Measurements from ENCODE around the gene AREL1. TPM values are rescaled to one million over a fixed set of nuclear protein-coding genes. Genes with fewer than 3 reads are reported as not detected.

Gene AREL1
- total RNA-seq, 1 experiment from 2014 or later: 45.9 TPM

DNA sequence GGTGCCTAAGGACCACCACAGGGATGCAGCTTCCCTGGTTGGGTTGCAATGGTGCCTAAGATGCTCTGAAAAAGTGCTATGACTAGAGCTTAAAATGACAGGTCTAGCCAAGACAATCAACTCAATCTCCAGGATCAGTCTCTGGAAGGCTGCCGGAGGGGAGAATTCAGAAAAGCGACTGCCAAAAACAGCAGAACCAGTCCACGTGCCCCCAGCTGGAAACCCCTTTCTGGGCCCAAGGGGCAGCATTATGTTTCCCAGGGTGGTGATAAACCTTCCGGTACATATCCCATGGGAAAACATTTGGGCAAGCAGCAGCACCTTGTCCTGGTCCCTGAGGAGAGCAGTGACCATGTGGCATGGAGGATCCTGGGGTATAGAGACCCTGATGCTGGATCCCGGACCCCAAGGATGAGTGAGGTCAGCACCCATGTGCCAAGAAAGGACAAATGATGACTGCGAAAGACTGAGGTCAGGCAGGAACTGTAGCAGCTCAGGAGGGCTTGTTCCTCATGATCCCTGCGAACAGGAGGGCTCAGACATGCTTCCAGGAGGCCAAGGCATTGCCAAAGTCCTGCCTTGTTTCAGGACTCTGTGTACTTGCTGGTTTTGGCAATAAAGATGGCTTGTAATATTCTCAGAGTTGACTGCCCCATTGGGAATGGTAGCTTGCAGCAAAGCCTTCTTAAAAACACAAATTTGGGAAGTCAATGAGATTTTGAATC is 51.0 kb downstream of the AREL1 start:
- no peak for DNase-seq (ENCODE audit: low read depth)

DNA sequence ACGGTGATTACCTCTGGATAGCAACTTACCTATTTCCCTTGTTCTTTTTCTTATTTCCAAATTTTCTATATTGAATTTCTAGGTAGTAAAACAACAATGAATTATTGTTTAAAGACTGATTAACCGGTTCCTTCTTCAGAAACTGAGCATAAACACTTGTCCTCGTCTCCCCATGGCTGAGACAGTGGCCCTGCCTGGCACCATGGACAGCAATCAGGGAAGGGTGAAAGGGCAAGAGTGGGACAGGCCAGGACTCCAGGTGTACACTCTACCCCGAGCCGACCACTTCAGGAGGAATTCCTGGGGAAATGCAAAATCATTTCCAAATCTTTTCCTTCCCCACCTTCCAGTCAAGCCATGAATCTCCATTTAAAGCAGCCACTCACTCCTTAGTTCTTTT is 52.0 kb downstream of the AREL1 start:
- no peak for DNase-seq (ENCODE audit: low read depth)

DNA sequence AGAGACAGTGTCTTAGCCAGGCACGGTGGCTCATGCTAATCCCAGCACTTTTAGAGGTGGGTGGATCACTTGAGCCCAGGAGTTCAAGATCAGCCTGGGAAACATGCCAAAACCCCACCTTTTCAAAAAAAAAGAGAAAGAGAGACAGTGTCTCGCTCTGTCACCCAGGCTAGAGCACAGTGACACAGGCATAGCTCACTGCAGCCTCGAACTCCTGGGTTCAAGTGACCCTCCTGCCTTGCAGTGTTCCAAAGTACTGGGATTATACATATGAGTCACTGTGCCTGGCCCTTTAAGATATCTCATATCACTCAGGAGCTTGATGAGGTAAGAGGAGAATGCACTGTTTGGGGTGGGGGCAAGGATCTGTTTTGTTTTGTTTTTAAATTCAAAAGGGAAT is 52.7 kb downstream of the AREL1 start:
- no peak for DNase-seq (ENCODE audit: low read depth)

DNA sequence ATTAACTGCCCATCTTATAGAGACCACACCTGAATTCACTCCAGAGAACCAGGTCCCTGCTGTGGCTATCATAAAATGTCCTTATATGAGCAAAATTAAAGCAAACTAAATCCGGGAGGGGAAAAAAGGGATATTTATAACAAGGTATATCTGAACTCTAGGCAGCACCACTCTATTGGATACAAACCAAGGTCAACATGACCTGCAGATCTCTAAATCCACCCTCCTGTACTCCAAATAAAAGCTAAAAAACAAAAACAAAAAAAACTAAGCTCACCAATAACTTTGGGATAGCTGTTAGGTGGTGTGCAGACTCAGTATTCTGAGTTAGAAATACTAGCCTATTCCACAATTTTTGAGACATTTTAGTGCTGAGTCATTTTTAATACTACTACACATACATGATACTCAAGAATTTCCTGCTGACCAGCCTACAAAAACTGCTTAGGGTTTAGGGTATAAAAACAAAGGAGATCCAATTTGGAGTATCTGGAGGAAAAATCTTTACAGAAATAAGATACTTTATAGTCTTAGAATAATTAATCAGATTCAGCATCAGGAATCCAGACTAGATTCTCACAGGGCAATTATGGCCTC is 54.2 kb downstream of the AREL1 start:
- peak; percentile 62 for DNase-seq (ENCODE audit: low read depth)

DNA sequence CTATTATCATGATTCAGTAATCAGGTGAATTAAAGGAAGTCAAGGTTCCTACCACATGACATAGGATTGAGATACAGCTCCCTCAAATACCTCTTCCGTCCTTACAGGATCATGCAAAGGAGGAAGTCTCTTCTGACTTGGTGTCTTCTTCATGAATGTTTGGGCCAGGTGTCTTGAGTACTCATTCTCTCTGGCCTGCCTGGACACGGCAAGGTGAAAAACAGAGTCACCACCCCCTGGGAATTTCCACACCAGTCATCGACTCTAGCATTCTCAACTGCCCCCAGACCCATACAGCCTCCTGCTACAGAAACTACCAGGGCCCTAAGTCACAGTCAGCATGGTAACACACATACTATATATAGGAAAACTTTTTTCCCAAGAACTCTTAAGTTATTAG is 55.9 kb downstream of the AREL1 start:
- no peak for DNase-seq (ENCODE audit: low read depth)

DNA sequence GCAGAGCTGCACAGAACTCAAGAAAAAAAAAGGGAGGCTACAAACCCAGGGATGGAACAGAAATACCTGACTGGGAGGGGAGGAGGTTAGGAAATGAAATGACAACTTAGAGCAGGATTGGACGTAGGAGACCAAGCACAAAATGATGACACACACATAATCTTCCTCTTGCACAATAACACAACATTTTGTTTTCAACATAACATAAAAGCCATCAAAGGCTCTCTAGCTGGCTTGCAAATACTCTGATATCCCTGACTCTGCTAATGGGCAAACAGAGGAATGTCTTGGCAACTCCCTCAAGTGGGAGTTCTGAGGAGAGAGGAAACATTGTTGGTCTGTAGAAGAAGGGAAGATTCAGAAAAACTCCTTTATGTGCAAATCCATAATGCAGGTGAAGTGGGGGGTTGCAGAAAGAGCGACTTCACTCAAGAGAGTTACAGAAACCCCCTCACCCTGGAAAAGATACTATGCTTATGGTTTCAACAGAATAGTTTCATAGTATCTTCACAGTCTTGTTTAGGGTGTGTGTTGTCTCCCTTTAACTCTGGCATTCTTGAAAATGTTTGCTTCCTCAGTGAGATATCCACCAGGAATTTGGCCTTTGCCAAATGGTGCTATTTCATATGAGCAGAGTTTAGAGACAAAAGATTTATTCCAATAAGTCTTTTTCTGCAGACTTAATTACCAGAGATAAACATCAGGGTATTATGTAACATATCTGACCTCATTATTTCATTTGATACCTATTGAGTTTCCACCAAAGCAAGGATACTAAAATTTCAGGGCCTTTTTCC is 57.1 kb downstream of the AREL1 start:
- no peak for DNase-seq (ENCODE audit: low read depth)

DNA sequence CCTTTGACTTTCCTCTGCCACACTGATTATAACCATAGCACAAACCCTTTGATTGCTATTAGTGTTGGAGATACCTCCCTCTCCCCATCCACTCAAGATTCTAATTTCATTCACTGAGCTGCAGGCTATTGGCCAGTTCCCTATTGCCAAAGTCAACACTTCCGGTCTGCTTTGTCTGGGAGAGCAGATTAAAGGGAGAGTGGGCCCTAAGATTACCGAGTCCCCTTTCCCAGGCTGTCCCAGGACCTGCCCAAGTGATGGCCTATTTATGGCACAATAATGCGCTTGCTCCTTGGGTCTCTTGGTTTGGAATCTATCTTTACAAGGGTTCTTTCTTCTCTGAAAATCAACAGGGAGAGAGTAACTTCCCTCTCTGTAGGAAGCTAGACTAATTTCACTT is 57.9 kb downstream of the AREL1 start:
- no peak for DNase-seq (ENCODE audit: low read depth)

DNA sequence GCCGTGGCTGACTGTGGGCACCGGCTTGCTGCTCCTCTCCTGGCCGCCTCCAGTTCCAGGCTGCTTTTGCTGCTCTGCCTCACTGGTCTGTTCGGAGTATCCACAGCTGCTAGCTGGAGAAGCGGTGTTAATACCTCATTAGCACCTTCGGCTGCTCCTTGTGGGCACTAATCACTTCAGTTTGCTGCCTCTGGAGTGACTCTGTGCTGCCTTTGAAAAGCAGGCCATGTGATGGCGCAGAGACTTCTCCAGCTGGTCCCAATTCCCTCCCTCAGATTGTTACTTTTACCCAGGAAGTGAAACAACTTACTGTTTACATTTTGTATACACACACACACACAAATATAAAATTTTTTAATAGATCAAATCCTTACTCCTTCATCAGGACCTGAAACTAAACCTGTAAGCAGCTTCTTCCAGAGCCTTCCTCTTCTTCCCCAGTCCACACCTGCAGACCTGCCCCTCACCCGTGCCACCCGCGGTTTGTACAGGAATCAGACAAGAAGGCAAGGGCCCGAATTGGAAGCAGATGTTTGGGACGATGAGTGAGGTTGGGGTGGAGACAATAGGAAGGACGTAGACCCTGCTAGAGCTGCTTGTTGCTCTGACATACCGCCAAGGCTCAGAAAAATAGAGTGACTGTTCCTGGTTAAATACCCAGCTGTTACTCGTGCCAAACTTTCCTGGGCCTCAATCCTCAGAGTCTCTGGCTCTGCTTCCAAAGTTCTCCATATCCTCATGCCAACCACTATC is 59.3 kb downstream of the AREL1 start:
- DNase-seq (ENCODE audit: low read depth): no peak

DNA sequence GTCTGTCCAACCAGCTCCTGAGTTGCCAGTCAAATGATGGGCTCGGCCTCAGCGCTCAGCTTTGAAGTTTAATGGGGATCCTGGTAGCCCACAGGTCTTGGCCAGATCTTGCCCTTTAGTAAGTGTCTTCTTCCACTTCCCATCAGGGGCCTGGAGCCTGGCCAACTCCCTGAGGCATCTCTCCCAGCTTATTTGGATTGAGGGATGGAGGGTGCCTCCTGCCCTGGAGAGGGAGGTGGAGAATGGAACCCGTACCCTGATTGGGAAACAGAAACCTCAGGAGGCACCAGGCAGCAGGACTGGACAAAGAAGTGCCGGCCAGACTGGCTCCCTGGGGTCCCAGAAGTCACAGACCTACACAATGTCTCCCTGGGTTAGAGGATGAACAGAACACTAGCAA is 60.3 kb downstream of the AREL1 start:
- no peak for DNase-seq (ENCODE audit: low read depth)

DNA sequence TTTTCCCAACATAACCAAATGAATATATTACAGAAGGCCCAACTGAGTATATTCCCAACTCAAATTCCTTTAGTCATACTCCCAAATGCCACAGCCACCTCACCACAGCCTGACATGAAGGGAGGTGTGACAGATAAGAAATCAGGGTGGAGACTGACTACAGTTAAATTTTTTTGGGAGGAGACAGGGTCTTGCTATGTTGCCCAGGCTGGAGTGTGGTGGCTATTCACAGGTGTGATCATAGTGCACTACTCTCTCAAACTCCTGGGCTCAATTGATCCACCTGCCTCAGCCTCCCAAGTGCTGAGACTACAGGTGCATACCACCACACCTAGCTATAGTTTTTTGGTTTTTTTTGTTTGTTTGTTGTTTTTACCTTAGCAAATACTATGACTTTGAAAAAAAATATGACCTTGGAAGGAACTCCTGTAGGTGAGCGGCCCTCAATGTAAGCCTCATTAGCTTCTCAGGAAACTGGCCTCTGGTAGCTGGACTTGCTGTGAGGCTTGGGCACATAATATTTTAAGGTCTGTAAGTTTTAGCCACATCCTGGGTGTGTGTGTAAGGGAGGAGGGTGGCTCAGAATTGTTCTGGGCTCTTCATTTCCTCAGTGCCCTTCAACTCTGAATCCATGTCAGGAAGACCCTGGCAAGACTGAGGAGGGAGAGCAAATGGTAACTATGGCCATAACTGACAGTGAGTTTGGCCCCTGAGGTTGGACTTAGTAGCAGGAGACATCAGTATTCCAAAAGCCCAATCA is 61.8 kb downstream of the AREL1 start:
- no peak for DNase-seq (ENCODE audit: low read depth)

DNA sequence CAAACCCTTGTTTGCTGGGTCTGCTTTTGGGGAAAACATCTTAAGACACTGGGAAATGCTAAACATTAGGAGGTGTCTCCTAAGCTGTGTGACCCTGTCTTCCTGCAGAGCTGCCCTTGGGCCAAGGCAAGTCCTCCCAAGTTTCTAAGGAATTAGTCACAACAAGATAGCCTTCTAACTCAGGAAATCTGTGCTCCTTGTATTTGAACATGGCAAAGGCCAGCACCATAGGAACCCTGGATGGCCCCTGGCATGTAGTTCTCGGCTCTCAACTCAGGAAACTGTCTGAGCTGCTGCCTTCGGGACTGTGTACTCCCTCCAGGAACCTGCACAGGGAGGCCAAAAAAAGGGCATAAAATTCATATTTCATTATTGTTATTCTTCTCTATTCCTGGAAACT is 63.2 kb downstream of the AREL1 start:
- no peak for DNase-seq (ENCODE audit: low read depth)

DNA sequence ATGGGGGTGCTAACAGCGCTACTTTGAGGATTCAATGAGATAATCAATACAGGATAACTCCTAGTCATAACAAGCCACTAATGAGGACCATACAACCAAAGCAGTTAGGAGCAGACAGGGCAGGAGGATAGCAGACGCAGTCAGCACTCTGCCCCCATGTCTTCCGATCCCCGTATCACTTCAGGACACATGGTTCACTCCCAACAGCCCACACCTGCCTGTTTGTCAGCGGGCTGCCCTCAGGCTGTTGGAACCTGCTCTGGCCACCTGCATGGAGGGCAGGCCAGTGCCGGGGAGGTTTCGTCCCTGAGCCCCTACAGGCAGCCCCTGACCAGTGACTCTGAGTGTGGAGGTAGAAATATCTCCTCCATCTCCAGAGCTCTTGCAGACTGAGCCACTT is 63.7 kb downstream of the AREL1 start:
- no peak for DNase-seq (ENCODE audit: low read depth)

DNA sequence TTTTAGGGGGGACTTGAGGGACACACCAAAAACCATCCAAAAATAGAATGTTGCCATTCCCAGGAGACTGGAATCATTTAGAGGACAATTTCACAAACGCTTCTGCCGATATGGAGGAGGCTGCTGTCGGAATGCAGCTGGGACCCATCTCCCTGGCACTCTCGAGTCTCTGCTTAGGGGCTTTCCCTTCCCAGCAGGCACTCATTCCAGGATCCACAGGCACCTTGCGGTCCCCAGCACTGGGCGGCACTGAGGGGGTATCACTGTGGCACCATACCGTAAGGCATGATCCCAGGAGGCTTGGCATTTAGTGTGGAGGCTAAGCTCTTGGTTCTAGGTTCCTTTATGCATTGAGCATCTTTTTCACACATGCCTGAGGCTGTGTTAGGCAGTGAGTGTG is 64.3 kb downstream of the AREL1 start:
- DNase-seq (ENCODE audit: low read depth): no peak

DNA sequence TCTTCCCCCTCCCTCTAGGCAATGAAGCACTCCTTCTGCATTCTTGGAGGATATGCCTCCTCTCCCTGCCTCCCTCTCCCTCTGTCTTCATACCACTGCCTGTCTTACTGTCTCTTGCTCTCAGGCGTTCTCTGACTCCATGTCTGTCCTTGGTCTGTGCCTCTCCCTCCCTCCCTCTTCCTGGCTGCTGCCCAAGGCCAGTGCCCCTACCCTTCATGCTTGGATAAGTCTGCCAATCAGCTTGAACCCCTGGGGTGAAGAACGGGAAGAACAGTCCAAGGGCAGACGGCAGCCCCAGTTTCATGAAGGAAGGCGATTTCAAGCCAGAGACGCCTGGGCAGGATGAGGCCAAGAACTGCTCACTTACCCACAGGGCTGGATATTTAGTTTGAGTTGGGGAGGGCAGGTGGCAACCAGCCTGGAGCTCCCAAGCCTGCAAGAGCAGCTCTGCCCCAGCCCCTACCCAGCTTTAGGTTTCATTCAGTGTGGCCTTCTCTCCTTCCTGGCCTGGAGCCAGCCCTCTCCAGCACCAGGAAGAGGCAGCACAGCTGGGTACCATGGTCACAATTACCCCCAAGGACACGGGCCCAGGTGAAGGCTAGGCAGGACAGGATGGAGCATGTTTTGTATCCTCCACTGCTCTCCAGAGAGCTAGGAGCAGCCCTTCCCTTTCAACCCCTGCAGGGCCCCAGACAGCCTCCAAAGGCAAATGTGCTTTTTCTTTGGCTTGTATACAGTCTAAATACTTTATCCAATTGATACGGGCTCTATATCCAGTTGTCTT is 65.0 kb downstream of the AREL1 start:
- DNase-seq (ENCODE audit: low read depth): no peak

DNA sequence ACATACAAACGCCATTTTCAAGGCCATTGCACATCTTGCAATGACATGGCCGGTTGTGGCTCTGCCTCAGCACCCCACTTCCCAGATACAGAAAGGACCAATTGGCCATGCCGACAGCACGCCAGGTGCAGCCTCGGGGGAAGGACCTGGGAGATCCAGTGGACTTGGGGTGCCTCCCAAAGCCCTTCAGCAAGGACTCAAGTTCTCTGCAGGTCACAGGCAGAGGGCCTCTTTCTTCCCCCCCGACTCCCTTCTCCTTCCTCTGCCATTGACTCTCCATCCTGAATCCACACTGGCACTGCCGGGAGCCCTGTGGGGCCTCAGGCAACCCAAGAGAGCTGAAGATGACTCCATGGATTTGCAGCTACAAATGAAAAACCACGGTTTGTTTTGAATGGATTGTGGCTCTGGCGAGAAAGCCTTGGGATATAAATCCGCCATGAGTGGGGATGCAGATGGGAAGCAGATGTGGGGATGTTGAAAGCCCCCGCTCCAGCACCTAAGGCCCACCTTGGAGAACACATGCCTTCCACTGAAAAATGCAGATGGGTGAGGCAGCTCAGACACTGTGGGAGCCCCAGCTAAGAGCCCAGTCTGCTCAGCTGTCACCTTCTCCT is 65.7 kb downstream of the AREL1 start:
- no peak for DNase-seq (ENCODE audit: low read depth)

DNA sequence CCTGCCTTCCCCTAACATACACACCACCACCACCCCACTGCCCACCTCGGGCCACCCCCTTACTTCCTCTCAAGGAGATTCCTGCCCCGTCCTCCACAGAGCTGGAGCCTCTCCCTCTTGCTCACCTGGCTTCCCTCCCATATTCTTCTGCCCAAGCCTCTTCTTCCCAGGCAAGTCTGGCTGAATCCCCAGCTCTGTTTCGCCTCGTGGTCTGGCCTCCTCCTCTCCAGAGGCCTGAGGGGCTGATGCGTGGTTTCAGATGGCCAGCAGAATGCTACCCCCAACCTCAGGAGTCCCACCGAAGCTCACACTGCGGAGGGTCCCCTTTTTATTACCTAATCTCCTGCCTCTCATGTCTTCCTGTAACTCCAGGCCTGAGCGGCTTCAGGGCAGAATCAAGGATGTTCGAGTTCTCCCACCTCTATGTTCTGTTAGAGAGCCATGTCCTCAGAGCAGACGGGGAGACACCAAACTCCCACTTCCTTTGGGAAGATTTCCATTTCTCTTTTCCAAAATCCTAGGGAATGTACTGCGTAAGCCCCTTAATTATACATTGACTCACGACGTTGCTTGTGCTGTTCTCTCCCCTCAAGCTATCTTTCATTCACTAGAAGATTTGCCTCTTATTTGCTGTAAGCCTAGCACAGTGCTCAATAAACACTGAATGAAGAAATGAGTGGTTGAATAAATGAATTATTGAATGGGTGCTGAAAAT is 67.0 kb downstream of the AREL1 start:
- no peak for DNase-seq (ENCODE audit: low read depth)

DNA sequence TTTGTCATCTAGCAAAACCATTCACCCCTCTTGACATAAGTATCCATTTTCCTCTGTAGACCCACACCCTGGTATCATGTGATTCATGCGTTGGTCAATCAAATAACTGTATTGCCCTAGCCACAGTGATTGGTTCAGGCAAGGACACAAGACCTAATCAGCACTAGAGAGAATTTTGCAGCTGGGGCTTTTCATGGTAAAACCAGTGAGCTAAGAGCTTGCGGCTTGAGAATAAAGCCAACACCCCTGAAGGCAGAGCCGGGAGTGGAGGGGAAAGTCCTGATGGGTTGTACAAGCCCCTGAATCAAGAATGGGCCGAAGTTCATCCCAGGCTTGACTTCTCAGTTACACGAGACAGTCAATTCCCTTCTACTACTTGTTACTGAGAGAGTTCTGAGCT is 67.6 kb downstream of the AREL1 start:
- DNase-seq (ENCODE audit: low read depth): no peak

DNA sequence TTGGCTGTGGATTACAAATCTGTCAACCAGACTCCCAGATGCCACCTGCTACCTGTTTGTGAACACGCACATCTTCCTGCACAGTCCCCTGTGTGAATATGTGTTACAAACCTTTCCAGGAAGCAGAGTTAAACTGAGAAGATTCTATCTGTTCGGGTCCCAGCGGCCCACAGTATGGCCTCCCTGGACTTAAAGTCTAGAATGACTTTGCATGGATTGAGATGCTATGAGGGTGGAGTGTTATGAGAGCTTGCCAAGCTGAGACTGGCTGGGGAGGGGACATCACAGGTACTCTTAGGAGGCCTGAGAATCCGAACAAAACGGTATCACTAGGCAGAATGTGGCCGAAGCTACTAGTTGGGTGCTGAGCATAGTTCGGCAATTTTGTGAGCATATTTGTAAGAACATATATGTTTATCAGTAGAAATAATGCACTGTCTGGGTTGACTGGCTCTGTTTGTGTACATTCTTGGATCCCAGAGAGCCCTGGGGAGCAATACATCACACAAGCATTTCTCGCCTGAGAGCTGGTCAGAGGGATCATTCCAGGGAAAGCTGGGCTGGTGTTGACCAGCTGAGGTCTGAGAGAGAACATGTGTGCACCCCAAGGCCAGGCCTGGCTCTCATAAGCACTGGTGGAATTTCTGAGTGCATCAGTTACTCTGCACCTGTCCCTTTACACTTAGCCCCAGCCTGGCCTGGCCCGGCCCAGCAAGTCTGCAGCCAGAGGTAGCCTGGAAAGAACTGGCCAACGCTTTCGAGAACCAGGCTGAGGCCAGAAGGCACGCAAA is 71.1 kb downstream of the AREL1 start:
- no peak for DNase-seq (ENCODE audit: low read depth)
